NB4 (cell line): ENCODE data around the gene AP4M1.

Experiments
- DNase-seq: peaks from one replicate; pipeline ENCODE4 v3.0.0; 2010; ENCODE audit warnings: low read depth
- H3K4me3 ChIP-seq: one replicate; pipeline ENCODE4 v1.5.1; 2011; ENCODE audit warnings: mild to moderate bottlenecking, low read depth, low read length, moderate library complexity
- CTCF ChIP-seq: IDR thresholded peaks from one replicate; pipeline ENCODE4 v1.5.1; 2012; ENCODE audit warnings: low read depth, low read length
- MYC ChIP-seq: IDR thresholded peaks from 2 replicates; pipeline ENCODE4 v1.6.1; 2011; ENCODE audit warnings: low read depth, low read length
- POLR2A ChIP-seq: IDR thresholded peaks from 2 replicates; pipeline ENCODE4 v1.6.1; 2011; ENCODE audit warnings: mild to moderate bottlenecking; ENCODE audit not compliant: insufficient read length; ENCODE audit errors: extremely low read depth
- TF ChIP-seq, protein P1 (sequence below): IDR thresholded peaks from 2 replicates; pipeline ENCODE4 v1.6.1; 2011; ENCODE audit warnings: low read depth, low read length

The AP4M1 gene

DNA sequence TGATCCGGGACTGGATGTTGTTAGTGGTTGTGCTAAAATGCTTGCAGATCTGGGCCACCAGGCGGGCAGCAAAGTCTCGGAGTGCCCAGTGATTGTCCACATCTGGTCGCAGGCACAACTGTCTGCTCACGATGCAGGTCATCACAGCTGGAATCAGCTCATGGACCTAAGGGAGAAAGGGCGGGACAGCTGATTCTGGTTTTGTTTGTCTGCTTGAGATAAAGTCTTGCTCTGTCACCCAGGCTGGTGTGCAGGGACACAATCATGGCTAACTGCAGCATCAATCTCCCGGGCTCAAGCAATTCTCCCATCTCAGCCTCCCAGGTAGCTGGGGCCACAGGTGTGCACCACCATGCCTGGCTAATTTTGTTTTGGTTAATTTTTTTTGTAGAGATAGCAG is 9.7 kb downstream of the AP4M1 start:
- no peak for TF ChIP-seq MYC
- TF ChIP-seq POLR2A, result no peak
- no peak for TF ChIP-seq CTCF
- TF ChIP-seq, protein P1, sequence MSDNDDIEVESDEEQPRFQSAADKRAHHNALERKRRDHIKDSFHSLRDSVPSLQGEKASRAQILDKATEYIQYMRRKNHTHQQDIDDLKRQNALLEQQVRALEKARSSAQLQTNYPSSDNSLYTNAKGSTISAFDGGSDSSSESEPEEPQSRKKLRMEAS, result no peak
- DNase-seq, result no peak
- no peak overlapping the region for H3K4me3 ChIP-seq

GRCh38 chr7:100111914-100112313 is 10.5 kb downstream of the AP4M1 start:
- TF ChIP-seq MYC (no peak), CTCF (no peak), POLR2A (no peak)
- TF ChIP-seq, protein P1, result no peak
- no peak for DNase-seq
- no peak overlapping the region for H3K4me3 ChIP-seq

DNA sequence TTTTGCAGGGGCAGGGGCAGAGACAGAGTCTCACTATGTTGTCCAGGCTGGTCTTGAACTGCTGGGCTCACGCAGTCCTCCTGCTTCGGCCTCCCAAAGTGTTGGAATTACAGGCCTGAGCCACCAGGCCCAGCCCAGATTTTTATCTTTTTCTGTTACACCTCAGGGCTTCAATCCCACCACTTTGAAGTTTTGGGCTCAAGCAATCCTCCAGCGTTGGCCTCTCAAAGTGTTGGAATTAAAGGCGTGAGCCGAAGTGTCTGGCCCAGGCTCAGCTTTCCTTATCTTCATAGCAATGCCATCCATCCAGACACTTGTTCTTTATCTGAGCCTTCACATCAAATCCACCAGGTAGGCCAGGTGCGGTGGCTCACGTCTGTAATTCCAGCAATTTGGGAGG is 13.6 kb downstream of the AP4M1 start:
- H3K4me3 ChIP-seq, result no peak overlapping the region
- no peak for DNase-seq

GRCh38 chr7:100118388-100119071 is 17.1 kb downstream of the AP4M1 start:
- peak overlapping the region; percentile 99 for H3K4me3 ChIP-seq
- no peak for TF ChIP-seq MYC
- no peak for TF ChIP-seq CTCF
- no peak for TF ChIP-seq POLR2A
- TF ChIP-seq, protein P1, result no peak
- DNase-seq, result no peak

More for the DNA sequence above, 13.6 kb downstream of the AP4M1 start:
- TF ChIP-seq MYC, result no peak
- TF ChIP-seq, protein P1, result no peak
- TF ChIP-seq POLR2A, result no peak
- no peak for TF ChIP-seq CTCF

- peak; percentile 98 for DNase-seq
- peak within 1 kb of the TSS; percentile 99 for H3K4me3 ChIP-seq
- TF ChIP-seq, protein P1, result peak; percentile 80
- TF ChIP-seq POLR2A (peak; percentile 81), MYC (peak; percentile 45), CTCF (no peak)
Observed at GRCh38 chr7:100119072-100119969, 17.9 kb downstream of the AP4M1 start, which contains the start of the genes CNPY4 and TAF6. CNPY4 (plus strand) TSS chr7:100119634; CDS start chr7:100119745, 111 bp downstream. TAF6 (minus strand) TSS chr7:100119358; CDS start chr7:100114209, 5,149 bp downstream.
